Osteoblast (primary cell): ENCODE results near the gene MLIP. TPM values are rescaled to one million over a fixed set of nuclear protein-coding genes. Genes with fewer than 3 reads are reported as not detected.
"Not testable (repeated sequence)": the region's sequence is repeated elsewhere in the genome, so short reads cannot be mapped to it uniquely, and the experiment has no call there.

Experiments used
- DNase-seq: peaks from one replicate; pipeline ENCODE4 v3.0.0; 2011; ENCODE audit warnings: low spot score, mixed read lengths; ENCODE audit not compliant: insufficient read length; ENCODE audit errors: missing footprints
- H2AFZ ChIP-seq: 2 replicates; pipeline ENCODE4 v1.6.0; 2011; ENCODE audit warnings: mild to moderate bottlenecking, low read length
- H3K27ac ChIP-seq: 2 replicates; pipeline ENCODE4 v1.5.1; 2011; ENCODE audit warnings: mild to moderate bottlenecking, low read depth, low read length, moderate library complexity
- H3K27me3 ChIP-seq: 2 replicates; pipeline ENCODE4 v1.6.0; 2012; ENCODE audit warnings: mild to moderate bottlenecking, control low read depth, inconsistent platforms, low read length, moderate library complexity; ENCODE audit not compliant: insufficient read depth
- H3K36me3 ChIP-seq: 2 replicates; pipeline ENCODE4 v1.5.1; 2011; ENCODE audit warnings: mild to moderate bottlenecking, low read length, control low read depth, moderate library complexity; ENCODE audit not compliant: insufficient read depth
- H3K4me1 ChIP-seq: 2 replicates; pipeline ENCODE4 v1.5.1; 2011; ENCODE audit warnings: mild to moderate bottlenecking, low read length, control low read depth, moderate library complexity; ENCODE audit not compliant: insufficient read depth
- H3K4me2 ChIP-seq: 2 replicates; pipeline ENCODE4 v1.6.0; 2011; ENCODE audit warnings: mild to moderate bottlenecking, low read length; ENCODE audit not compliant: insufficient read depth
- H3K4me3 ChIP-seq: fragments of 200-600 bp; sonication (generic); 3 replicates; pipeline ENCODE4 v1.5.1; 2012; ENCODE audit warnings: mild to moderate bottlenecking, low read length, inconsistent platforms; ENCODE audit not compliant: insufficient read depth
- H3K79me2 ChIP-seq: 2 replicates; pipeline ENCODE4 v1.6.0; 2012; ENCODE audit warnings: mild to moderate bottlenecking, low read length, control low read depth, inconsistent platforms; ENCODE audit not compliant: insufficient read depth
- H3K9me3 ChIP-seq: 2 replicates; pipeline ENCODE4 v1.5.1; 2011; ENCODE audit warnings: low read depth, low read length, control low read depth
- H4K20me1 ChIP-seq: 2 replicates; pipeline ENCODE4 v1.6.0; 2012; ENCODE audit warnings: mild to moderate bottlenecking, low read length, control low read depth; ENCODE audit not compliant: insufficient read depth
- total RNA-seq: library from RNA; depleted of rRNA; stranded (reverse); fragments of >200 nt; gene quantifications from 2 replicates; pipeline ENCODE4 v1.2.3, GENCODE V29; 2012
- TF ChIP-seq, protein P1 (sequence below): IDR thresholded peaks from 2 replicates; pipeline ENCODE4 v1.5.1; 2011; ENCODE audit warnings: mild to moderate bottlenecking, low read depth, low read length, moderate library complexity; ENCODE audit errors: extremely low read depth

The MLIP gene
- total RNA-seq, 1 donor = 0.36 TPM

DNA sequence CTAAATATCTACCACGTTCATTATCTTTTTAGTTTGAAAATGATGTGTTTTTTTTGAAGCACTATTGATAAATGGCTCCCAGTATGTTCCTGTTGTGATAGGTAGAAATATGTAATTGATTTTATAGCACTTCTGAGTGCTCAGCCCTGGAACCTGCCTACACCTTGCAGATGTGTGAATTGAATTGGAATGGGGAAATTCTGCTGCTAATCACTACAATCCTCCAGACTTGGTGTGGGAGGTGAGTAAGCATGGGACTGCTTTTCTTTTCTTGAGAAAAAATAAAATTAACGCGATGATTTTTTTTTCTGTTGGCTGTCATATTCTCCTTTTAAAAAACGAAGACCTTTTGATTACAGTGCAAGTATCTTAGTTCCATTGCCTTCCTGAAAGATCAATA lies 37.1 kb upstream of the MLIP start:
- TF ChIP-seq, protein P1, sequence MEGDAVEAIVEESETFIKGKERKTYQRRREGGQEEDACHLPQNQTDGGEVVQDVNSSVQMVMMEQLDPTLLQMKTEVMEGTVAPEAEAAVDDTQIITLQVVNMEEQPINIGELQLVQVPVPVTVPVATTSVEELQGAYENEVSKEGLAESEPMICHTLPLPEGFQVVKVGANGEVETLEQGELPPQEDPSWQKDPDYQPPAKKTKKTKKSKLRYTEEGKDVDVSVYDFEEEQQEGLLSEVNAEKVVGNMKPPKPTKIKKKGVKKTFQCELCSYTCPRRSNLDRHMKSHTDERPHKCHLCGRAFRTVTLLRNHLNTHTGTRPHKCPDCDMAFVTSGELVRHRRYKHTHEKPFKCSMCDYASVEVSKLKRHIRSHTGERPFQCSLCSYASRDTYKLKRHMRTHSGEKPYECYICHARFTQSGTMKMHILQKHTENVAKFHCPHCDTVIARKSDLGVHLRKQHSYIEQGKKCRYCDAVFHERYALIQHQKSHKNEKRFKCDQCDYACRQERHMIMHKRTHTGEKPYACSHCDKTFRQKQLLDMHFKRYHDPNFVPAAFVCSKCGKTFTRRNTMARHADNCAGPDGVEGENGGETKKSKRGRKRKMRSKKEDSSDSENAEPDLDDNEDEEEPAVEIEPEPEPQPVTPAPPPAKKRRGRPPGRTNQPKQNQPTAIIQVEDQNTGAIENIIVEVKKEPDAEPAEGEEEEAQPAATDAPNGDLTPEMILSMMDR = no peak
- Histone ChIP-seq H2AFZ (no peak overlapping the region), H3K4me2 (no peak overlapping the region), H3K4me1 (peaks cover 7% of the 10 kb centered on the region), H3K9me3 (no peaks in the 10 kb centered on the region), H3K79me2 (no peaks in the 10 kb centered on the region), H3K27ac (no peak overlapping the region), H4K20me1 (no peaks in the 10 kb centered on the region), H3K27me3 (no peaks in the 10 kb centered on the region), H3K36me3 (no peaks in the 10 kb centered on the region), H3K4me3 (no peak overlapping the region)
- DNase-seq = no peak

DNA sequence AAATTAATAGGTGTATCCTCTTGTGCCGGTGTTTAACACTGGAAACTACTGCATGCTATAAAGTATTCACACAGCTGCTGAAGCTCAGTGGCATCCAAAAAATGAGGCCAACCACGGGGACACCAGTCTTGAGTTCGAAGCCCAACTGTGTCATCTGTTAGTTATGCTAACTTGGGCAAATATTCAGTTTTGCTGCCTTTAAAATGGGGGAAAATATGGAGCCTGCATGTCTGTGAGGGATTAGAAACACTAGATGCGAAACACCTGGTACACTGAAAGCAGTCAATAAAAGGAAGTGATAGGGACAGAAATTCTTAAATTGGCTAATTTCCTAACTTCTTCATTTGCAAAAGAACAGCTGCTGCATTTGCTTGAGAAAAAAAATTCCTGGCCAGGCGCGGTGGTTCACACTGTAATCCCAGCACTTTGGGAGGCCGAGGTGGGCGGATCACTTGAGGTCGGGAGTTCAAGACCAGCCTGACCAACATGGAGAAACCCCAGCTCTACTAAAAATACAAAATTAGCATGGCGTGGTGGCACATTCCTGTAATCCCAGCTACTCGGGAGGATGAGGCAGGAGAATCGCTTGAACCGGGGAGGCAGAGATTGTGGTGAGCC lies 36.6 kb upstream of the MLIP start:
- Histone ChIP-seq H4K20me1 (no peaks in the 10 kb centered on the region), H3K9me3 (no peaks in the 10 kb centered on the region), H3K4me3 (no peak overlapping the region), H2AFZ (no peak overlapping the region), H3K4me1 (peaks cover 7% of the 10 kb centered on the region), H3K27ac (no peak overlapping the region), H3K79me2 (no peaks in the 10 kb centered on the region), H3K4me2 (no peak overlapping the region), H3K36me3 (no peaks in the 10 kb centered on the region), H3K27me3 (no peaks in the 10 kb centered on the region)
- DNase-seq = peak; percentile 6
- TF ChIP-seq, protein P1 = no peak

DNA sequence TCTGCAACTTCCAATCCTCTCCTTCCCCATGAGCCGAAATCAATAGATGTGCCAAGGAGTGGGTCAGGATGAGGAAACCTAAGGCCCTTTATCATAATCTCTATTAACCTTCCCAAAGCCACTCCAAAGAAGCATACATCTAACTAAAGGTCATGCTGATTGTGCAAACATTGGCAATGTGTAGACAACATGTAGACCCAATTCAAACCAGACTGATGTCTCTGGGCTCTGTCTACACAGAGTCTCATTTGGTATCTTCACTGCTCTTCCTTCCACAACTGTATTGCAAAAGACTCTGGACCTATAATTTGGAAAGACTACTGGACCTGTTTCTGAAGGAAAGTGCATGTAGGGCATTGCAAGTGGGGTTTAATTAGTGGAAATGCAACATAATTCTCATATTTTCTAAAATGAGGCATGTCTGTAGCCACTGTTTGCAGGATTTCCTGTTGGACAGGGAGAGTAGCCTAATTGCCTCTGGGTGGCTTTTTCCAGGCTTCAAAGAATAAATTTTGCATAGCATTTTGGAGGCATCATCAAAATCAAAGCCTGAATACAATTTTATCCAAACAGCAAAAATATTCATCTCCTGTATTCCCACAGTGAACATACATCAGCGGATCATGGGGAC lies 35.0 kb upstream of the MLIP start:
- no peak overlapping the region for H3K4me3 ChIP-seq
- H3K27me3 ChIP-seq = no peaks in the 10 kb centered on the region
- DNase-seq = no peak
- TF ChIP-seq, protein P1 = no peak
- no peak overlapping the region for H3K4me2 ChIP-seq
- no peaks in the 10 kb centered on the region for H3K79me2 ChIP-seq
- no peaks in the 10 kb centered on the region for H3K9me3 ChIP-seq
- no peak overlapping the region for H2AFZ ChIP-seq
- no peaks in the 10 kb centered on the region for H3K4me1 ChIP-seq
- H3K36me3 ChIP-seq = no peaks in the 10 kb centered on the region
- no peak overlapping the region for H3K27ac ChIP-seq
- no peaks in the 10 kb centered on the region for H4K20me1 ChIP-seq

DNA sequence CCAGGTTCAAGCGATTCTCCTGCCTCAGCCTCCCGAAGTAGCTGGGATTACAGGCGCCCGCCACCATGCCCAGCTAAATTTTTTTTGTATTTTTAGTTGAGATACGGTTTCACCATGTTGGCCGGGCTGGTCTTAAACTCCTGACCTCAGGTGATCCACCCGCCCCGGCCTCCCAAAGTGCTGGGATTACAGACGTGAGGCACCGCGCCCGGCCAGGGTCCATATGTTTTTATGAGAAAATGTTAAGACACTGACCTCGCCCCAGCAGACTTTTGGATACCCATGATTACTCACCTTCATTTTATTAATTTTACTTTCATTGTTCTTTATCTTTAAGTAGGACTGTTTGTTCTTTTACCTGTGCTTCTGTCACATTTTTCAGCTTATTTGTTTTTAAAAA lies 29.7 kb upstream of the MLIP start:
- H3K4me1 ChIP-seq = peaks cover 13% of the 10 kb centered on the region
- H4K20me1 ChIP-seq, H3K9me3 ChIP-seq, H3K36me3 ChIP-seq, H3K79me2 ChIP-seq, H3K27ac ChIP-seq, H2AFZ ChIP-seq, H3K4me2 ChIP-seq, H3K4me3 ChIP-seq, H3K27me3 ChIP-seq, DNase-seq: not testable (repeated sequence)
